ENCODE results near the gene AQP12B.
"Not testable (repeated sequence)": the region's sequence is repeated elsewhere in the genome, so short reads cannot be mapped to it uniquely, and the experiment has no call there.

- TF ChIP-seq SP2 (CRISPR knock-in tag; IDR thresholded peaks at IDR 0.05); ZNF772 (CRISPR knock-in tag; IDR thresholded peaks at IDR 0.05); POLR2A (IDR thresholded peaks at IDR 0.05; ENCODE audit: insufficient read depth in 1 of 2, low read depth in 2 of 2, low read length in 2 of 2); ZNF720 (CRISPR knock-in tag; IDR thresholded peaks at IDR 0.05); GMEB1 (CRISPR knock-in tag; IDR thresholded peaks at IDR 0.05; ENCODE audit: borderline replicate concordance); PHF8 (CRISPR knock-in tag; IDR thresholded peaks at IDR 0.05); SMAD3 (CRISPR knock-in tag; IDR thresholded peaks at IDR 0.05): not testable (repeated sequence)
Observed at GRCh38 chr2:240680185-240680584, 2.5 kb downstream of the AQP12B start.

Measured in HepG2 (cell line).